Uterus (tissue), 2 donors: ENCODE data around the gene TMPRSS6.

Experiments used
- POLR2A ChIP-seq, 2 donors: fragments of 450-650 bp; IDR thresholded peaks; one replicate each; pipeline ENCODE4 v1.6.1; 2016; ENCODE audit warnings: antibody characterized with exemption in 2 of 2, mild to moderate bottlenecking in 1 of 2, moderate library complexity in 1 of 2
- TF ChIP-seq, protein P1 (sequence below), 4 experiments: fragments of 200-600 bp in 2 of 4; fragments of 450-650 bp in 2 of 4; sonication (generic) in 2 of 4; IDR thresholded peaks; one replicate each; pipeline ENCODE4 v1.5.1; 2016 to 2019; ENCODE audit warnings: antibody characterized with exemption in 4 of 4, mild to moderate bottlenecking in 2 of 4, moderate library complexity in 1 of 4

DNA sequence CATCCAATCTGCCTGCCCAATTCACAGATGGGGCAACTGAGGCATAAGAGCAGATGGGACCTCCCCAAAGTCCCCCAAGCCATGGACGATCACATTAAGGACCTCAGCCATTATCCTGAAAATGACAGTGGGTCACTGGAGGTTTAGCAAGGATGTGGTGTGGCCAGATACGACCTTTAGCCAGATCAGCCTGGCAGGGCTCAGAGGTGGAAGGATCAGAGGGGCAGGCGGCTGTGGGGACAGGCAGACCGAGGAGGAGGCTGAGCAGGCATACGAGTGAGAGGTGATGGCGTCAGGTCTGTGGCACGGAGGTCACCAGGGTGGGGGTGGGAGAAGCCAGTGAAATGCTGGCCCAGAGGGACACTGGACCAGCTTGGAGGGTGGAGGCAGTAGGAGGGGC lies 14.1 kb upstream of the TMPRSS6 start:
- TF ChIP-seq, protein P1, sequence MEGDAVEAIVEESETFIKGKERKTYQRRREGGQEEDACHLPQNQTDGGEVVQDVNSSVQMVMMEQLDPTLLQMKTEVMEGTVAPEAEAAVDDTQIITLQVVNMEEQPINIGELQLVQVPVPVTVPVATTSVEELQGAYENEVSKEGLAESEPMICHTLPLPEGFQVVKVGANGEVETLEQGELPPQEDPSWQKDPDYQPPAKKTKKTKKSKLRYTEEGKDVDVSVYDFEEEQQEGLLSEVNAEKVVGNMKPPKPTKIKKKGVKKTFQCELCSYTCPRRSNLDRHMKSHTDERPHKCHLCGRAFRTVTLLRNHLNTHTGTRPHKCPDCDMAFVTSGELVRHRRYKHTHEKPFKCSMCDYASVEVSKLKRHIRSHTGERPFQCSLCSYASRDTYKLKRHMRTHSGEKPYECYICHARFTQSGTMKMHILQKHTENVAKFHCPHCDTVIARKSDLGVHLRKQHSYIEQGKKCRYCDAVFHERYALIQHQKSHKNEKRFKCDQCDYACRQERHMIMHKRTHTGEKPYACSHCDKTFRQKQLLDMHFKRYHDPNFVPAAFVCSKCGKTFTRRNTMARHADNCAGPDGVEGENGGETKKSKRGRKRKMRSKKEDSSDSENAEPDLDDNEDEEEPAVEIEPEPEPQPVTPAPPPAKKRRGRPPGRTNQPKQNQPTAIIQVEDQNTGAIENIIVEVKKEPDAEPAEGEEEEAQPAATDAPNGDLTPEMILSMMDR (IDR thresholded peaks at IDR 0.05), result no peak
- TF ChIP-seq POLR2A (IDR thresholded peaks at IDR 0.05), result no peak
